Esophagus muscularis mucosa (tissue), 4 donors: ENCODE measurements around the gene ZFP1. TPM values are rescaled to one million over a fixed set of nuclear protein-coding genes. Genes with fewer than 3 reads are reported as not detected.

Source experiments
- DNase-seq: peaks from one replicate; pipeline ENCODE4 v3.0.0-alpha.2; 2017; ENCODE audit errors: extremely low spot score
- H3K27ac ChIP-seq, 4 donors: fragments of 200-600 bp; sonication (generic); replicated peaks in 1 of 4; 1 replicate in 3 of 4; 2 replicates in 1 of 4; pipeline ENCODE4 v1.5.1; 2016 to 2019; ENCODE audit warnings: mild to moderate bottlenecking in 1 of 4
- H3K27me3 ChIP-seq, 4 donors: fragments of 200-600 bp; sonication (generic); one replicate each; pipeline versions ENCODE4 v1.5.1 to v1.6.0; 2016 to 2019
- H3K36me3 ChIP-seq, 4 donors: fragments of 200-600 bp; sonication (generic); one replicate each; pipeline ENCODE4 v1.5.1; 2016 to 2019
- H3K4me1 ChIP-seq, 4 donors: fragments of 200-600 bp; sonication (generic); one replicate each; pipeline ENCODE4 v1.5.1; 2016 to 2019
- H3K4me3 ChIP-seq, 4 donors: fragments of 200-600 bp; sonication (generic); 1 replicate in 2 of 4; 2 replicates in 2 of 4; pipeline ENCODE4 v1.5.1; 2016 to 2019; ENCODE audit warnings: mild to moderate bottlenecking in 4 of 4, moderate library complexity in 1 of 4
- H3K9me3 ChIP-seq, 4 donors: fragments of 200-600 bp; sonication (generic); 1 replicate in 3 of 4; 2 replicates in 1 of 4; pipeline ENCODE4 v1.5.1; 2016 to 2019
- CTCF ChIP-seq, 3 experiments: fragments of 200-600 bp in 2 of 3; fragments of 450-650 bp in 1 of 3; sonication (generic) in 2 of 3; IDR thresholded peaks; one replicate each; pipeline ENCODE4 v1.5.1; 2017 to 2019; ENCODE audit warnings: antibody characterized with exemption in 3 of 3, mild to moderate bottlenecking in 2 of 3, moderate library complexity in 1 of 3
- EP300 ChIP-seq: sonication (generic); formaldehyde crosslinking; IDR thresholded peaks from one replicate; pipeline ENCODE4 v1.6.1; 2017; ENCODE audit warnings: antibody characterized with exemption
- POLR2A ChIP-seq: fragments of 450-650 bp; IDR thresholded peaks from one replicate; pipeline ENCODE4 v1.6.1; 2017; ENCODE audit warnings: antibody characterized with exemption, moderate library complexity, mild to moderate bottlenecking, low read depth
- POLR2AphosphoS5 ChIP-seq, 2 donors: sonication (generic); formaldehyde crosslinking; IDR thresholded peaks; one replicate each; pipeline ENCODE4 v1.6.1; 2017; ENCODE audit warnings: antibody characterized with exemption in 2 of 2
- WGBS: methylation state at CpG from one replicate; pipeline ENCODE4 v1.1.5; 2018; 5-methylcytosine and 5-hydroxymethylcytosine counted together
- intact Hi-C: fragments of 100-400 bp; cut with DNase I; formaldehyde crosslinking; loops from one replicate; pipeline ENCODE4 v1.15.1; 2023
- total RNA-seq, 4 donors: library from RNA; depleted of rRNA; stranded (reverse); fragments of >200 nt; gene quantifications; one replicate each; pipeline versions ENCODE4 v1.1.0 to v1.2.1, GENCODE V29; 2016

Gene ZFP1
- total RNA-seq, 4 donors from 2014 or later, result 8.4 to 17.4 (median 12.0) TPM

- intact Hi-C loops, result loop anchor here (10.0 kb wide), 1 partner anchor 335 kb away; no protein-coding TSS in a partner anchor
Observed at GRCh38 chr16:75189638-75190245, 41.4 kb downstream of the ZFP1 start.

GRCh38 chr16:75192606-75193264, 44.4 kb downstream of the ZFP1 start:
- Histone ChIP-seq H3K4me1 (no peaks in the 10 kb centered on the region), H3K27ac (no peak overlapping the region), H3K9me3 (no peaks in the 10 kb centered on the region), H3K27me3 (peaks cover 0 to 17% (median 0%) of the 10 kb centered on the region in 4 donors), H3K36me3 (no peaks in the 10 kb centered on the region), H3K4me3 (no peak overlapping the region)
- WGBS, result 93% methylated on average over 13 of the region's 21 CpGs
- intact Hi-C loops, result no loop called here
- no peak for DNase-seq
- TF ChIP-seq POLR2A, result no peak
- TF ChIP-seq CTCF (IDR thresholded peaks at IDR 0.05), result no peak
- TF ChIP-seq POLR2AphosphoS5 (IDR thresholded peaks at IDR 0.05), result no peak
- TF ChIP-seq EP300, result no peak

More at GRCh38 chr16:75189638-75190245, 41.4 kb downstream of the ZFP1 start:
- DNase-seq, result no peak
- WGBS, result 88% methylated on average over 7 of the region's 8 CpGs
- Histone ChIP-seq H3K4me3 (no peak overlapping the region), H3K9me3 (no peaks in the 10 kb centered on the region), H3K4me1 (no peaks in the 10 kb centered on the region), H3K27ac (no peak overlapping the region), H3K36me3 (no peaks in the 10 kb centered on the region), H3K27me3 (peaks cover 0 to 3% (median 0%) of the 10 kb centered on the region in 4 donors)
- TF ChIP-seq POLR2A, result no peak
- no peak for TF ChIP-seq CTCF (IDR thresholded peaks at IDR 0.05)
- no peak for TF ChIP-seq EP300
- no peak for TF ChIP-seq POLR2AphosphoS5 (IDR thresholded peaks at IDR 0.05)

- Histone ChIP-seq H3K27ac (no peak overlapping the region), H3K9me3 (no peaks in the 10 kb centered on the region), H3K36me3 (no peaks in the 10 kb centered on the region), H3K4me1 (peaks cover 0 to 3% (median 0%) of the 10 kb centered on the region in 4 donors), H3K27me3 (peaks cover 0 to 22% (median 2%) of the 10 kb centered on the region in 4 donors), H3K4me3 (no peak overlapping the region)
- 95% methylated on average over 4 of the region's 4 CpGs for WGBS
- DNase-seq, result no peak
- TF ChIP-seq EP300 (no peak), CTCF (IDR thresholded peaks at IDR 0.05) (no peak), POLR2A (no peak), POLR2AphosphoS5 (IDR thresholded peaks at IDR 0.05) (no peak)
- intact Hi-C loops, result no loop called here
Observed at GRCh38 chr16:75193265-75193650, 44.9 kb downstream of the ZFP1 start.

- intact Hi-C loops, result no loop called here
Observed at GRCh38 chr16:75193730-75194444, 45.6 kb downstream of the ZFP1 start.

More at GRCh38 chr16:75193730-75194444, 45.6 kb downstream of the ZFP1 start:
- TF ChIP-seq POLR2A (no peak), EP300 (no peak), CTCF (IDR thresholded peaks at IDR 0.05) (no peak), POLR2AphosphoS5 (IDR thresholded peaks at IDR 0.05) (no peak)
- Histone ChIP-seq H3K9me3 (no peaks in the 10 kb centered on the region), H3K27ac (no peak overlapping the region), H3K4me1 (peaks cover 0 to 3% (median 0%) of the 10 kb centered on the region in 4 donors), H3K4me3 (no peak overlapping the region), H3K27me3 (peaks cover 0 to 24% (median 2%) of the 10 kb centered on the region in 4 donors), H3K36me3 (no peaks in the 10 kb centered on the region)
- DNase-seq, result no peak
- WGBS, result 81% methylated on average over 10 of the region's 10 CpGs
